NB4 (cell line): ENCODE measurements around the gene EML4.

ENCODE experiments used
- CTCF ChIP-seq: IDR thresholded peaks from one replicate; pipeline ENCODE4 v1.5.1; 2012; ENCODE audit warnings: low read depth, low read length
- MAX ChIP-seq: IDR thresholded peaks from 2 replicates; pipeline ENCODE4 v1.6.1; 2011; ENCODE audit warnings: low read depth, low read length
- MYC ChIP-seq: IDR thresholded peaks from 2 replicates; pipeline ENCODE4 v1.6.1; 2011; ENCODE audit warnings: low read depth, low read length
- POLR2A ChIP-seq: IDR thresholded peaks from 2 replicates; pipeline ENCODE4 v1.6.1; 2011; ENCODE audit warnings: mild to moderate bottlenecking; ENCODE audit not compliant: insufficient read length; ENCODE audit errors: extremely low read depth

GRCh38 chr2:42252464-42252863 lies 83.3 kb downstream of the EML4 start:
- TF ChIP-seq CTCF (no peak), MAX (no peak), POLR2A (no peak), MYC (no peak)
